ENCODE data around the gene WDR45B. TPM values are rescaled to one million over a fixed set of nuclear protein-coding genes. Genes with fewer than 3 reads are reported as not detected.

The WDR45B gene
- total and polyA plus RNA-seq, 2 experiments from 2014 or later = 83.2 to 99.5 TPM

DNA sequence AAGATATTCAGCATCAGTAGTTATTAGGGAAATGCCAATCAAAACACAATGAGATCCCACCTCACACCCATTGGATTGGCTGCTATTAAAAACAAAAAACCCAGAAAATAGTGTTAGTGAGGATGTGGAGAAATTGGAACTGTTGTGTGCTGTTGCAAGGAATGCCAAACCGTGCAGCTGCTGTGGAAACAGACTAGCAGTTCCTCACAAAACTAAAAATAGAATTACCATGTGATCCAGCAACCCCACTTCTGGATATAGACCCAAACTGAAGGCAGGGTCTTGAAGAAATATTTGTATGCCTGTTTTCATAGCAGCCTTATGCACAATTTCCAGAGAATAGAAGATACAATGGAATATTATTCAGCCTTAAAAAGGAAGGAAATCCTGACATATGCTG lies 82.7 kb downstream of the WDR45B start:
- peaks cover 22% of the 10 kb centered on the region for H3K4me1 ChIP-seq (ENCODE audit: low read depth)
- H3K27me3 ChIP-seq = no peaks in the 10 kb centered on the region
- H3K9me3 ChIP-seq (ENCODE audit: low read depth) = no peaks in the 10 kb centered on the region
- H3K27ac ChIP-seq = peak overlapping the region; percentile 56
- TF ChIP-seq, protein P1, sequence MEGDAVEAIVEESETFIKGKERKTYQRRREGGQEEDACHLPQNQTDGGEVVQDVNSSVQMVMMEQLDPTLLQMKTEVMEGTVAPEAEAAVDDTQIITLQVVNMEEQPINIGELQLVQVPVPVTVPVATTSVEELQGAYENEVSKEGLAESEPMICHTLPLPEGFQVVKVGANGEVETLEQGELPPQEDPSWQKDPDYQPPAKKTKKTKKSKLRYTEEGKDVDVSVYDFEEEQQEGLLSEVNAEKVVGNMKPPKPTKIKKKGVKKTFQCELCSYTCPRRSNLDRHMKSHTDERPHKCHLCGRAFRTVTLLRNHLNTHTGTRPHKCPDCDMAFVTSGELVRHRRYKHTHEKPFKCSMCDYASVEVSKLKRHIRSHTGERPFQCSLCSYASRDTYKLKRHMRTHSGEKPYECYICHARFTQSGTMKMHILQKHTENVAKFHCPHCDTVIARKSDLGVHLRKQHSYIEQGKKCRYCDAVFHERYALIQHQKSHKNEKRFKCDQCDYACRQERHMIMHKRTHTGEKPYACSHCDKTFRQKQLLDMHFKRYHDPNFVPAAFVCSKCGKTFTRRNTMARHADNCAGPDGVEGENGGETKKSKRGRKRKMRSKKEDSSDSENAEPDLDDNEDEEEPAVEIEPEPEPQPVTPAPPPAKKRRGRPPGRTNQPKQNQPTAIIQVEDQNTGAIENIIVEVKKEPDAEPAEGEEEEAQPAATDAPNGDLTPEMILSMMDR (IDR thresholded peaks at IDR 0.05; ENCODE audit: low read depth, low read length) = no peak
- peaks cover 11% of the 10 kb centered on the region for H3K36me3 ChIP-seq
- no peak overlapping the region for H3K4me3 ChIP-seq
- peak in 1 of 2 donors; percentile 46 for DNase-seq (ENCODE audit: low read depth in 1 of 2, low spot score in 1 of 2)

Other genes starting within 250 kb of the WDR45B start
- 39.0 and 49.9 TPM in 2 replicates for gene HEXD, start 230.1 kb downstream of the WDR45B start, total RNA-seq
- 49.0 and 58.0 TPM in 2 replicates for gene HEXD, start 230.1 kb downstream of the WDR45B start, polyA plus RNA-seq
- 38.6 and 45.2 TPM in 2 replicates for gene OGFOD3, start 229.9 kb downstream of the WDR45B start, total RNA-seq
- 26.1 and 32.5 TPM in 2 replicates for gene OGFOD3, start 229.9 kb downstream of the WDR45B start, polyA plus RNA-seq
- gene CYBC1, start 197.7 kb downstream of the WDR45B start, total RNA-seq = 48.6 and 52.7 TPM in 2 replicates
- gene CYBC1, start 197.7 kb downstream of the WDR45B start, polyA plus RNA-seq = 65.5 and 71.3 TPM in 2 replicates
- gene NARF, start 189.7 kb downstream of the WDR45B start, total RNA-seq = 105 and 113 TPM in 2 replicates
- 215 and 258 TPM in 2 replicates for gene NARF, start 189.7 kb downstream of the WDR45B start, polyA plus RNA-seq
- gene FOXK2, start 128.7 kb downstream of the WDR45B start, total RNA-seq = 44.5 and 63.0 TPM in 2 replicates
- gene FOXK2, start 128.7 kb downstream of the WDR45B start, polyA plus RNA-seq = 22.0 and 26.7 TPM in 2 replicates
- gene RAB40B, start 50.3 kb upstream of the WDR45B start, total RNA-seq = 29.7 and 38.9 TPM in 2 replicates
- 28.9 and 42.8 TPM in 2 replicates for gene RAB40B, start 50.3 kb upstream of the WDR45B start, polyA plus RNA-seq
- 10.9 and 18.6 TPM in 2 replicates for gene FN3KRP, start 68.3 kb upstream of the WDR45B start, total RNA-seq
- gene FN3KRP, start 68.3 kb upstream of the WDR45B start, polyA plus RNA-seq = 30.7 and 38.7 TPM in 2 replicates
- 20.0 and 20.6 TPM in 2 replicates for gene FN3K, start 87.2 kb upstream of the WDR45B start, total RNA-seq
- gene FN3K, start 87.2 kb upstream of the WDR45B start, polyA plus RNA-seq = 10.3 and 18.1 TPM in 2 replicates
- 32.1 and 55.7 TPM in 2 replicates for gene TBCD, start 103.6 kb upstream of the WDR45B start, total RNA-seq
- 66.0 and 106 TPM in 2 replicates for gene TBCD, start 103.6 kb upstream of the WDR45B start, polyA plus RNA-seq
- 0.07 TPM in 1 of 2 replicates, not detected in the other for gene ZNF750, start 191.6 kb upstream of the WDR45B start, total RNA-seq
- 0.14 and 0.49 TPM in 2 replicates for gene ZNF750, start 191.6 kb upstream of the WDR45B start, polyA plus RNA-seq